HCT116 (cell line): ENCODE measurements around the gene FSD1L. TPM values are rescaled to one million over a fixed set of nuclear protein-coding genes. Genes with fewer than 3 reads are reported as not detected.

Experiments
- ATAC-seq: fragments of 200-7000 bp; cut with Tn5 transposase; 2 replicates; pipeline ENCODE4 v1.9.1; 2020; ENCODE audit warnings: mild to moderate bottlenecking, moderate library complexity
- BruUV-seq: library from RNA; stranded (reverse); fragments of 400-500 nt; replicated peaks from 2 replicates; lab custom pipeline; 2021; lab: Mats Ljungman, UMichigan
- CTCF ChIA-PET: fragments of 300-600 bp; sonication (Branson Sonifier 250); formaldehyde crosslinking; loops from one replicate; lab custom pipeline; 2021; ENCODE audit warnings: antibody characterized with exemption; lab: Charles Lee
- POLR2A ChIA-PET: fragments of 300-600, 350-600 bp; sonication (Branson Sonifier 250); formaldehyde crosslinking; loops from one replicate; lab custom pipeline; 2021; ENCODE audit warnings: antibody characterized with exemption; lab: Charles Lee
- RAD21 ChIA-PET, 2 experiments: fragments of 300-600 bp; sonication (Branson Sonifier 250); formaldehyde crosslinking; loops; one replicate each; lab custom pipeline; 2023; ENCODE audit warnings: low total read pairs in 2 of 2; ENCODE audit not compliant: uncharacterized antibody in 2 of 2, unreplicated experiment in 2 of 2, low non-redundant PET in 1 of 2; lab: Charles Lee
- DNase-seq: peaks from one replicate; pipeline ENCODE4 v3.0.0-alpha.2; 2010; ENCODE audit warnings: low read depth, low spot score
- H2AFZ ChIP-seq: fragments of 200-600 bp; shearing (Covaris generic), sonication (generic); 2 replicates; pipeline ENCODE4 v1.6.1; 2017; ENCODE audit warnings: low read depth, mixed run types, mixed read lengths, antibody characterized with exemption, low read length; ENCODE audit not compliant: poor library complexity, severe bottlenecking
- H3K27ac ChIP-seq: 2 replicates; pipeline ENCODE4 v1.5.1; 2012; ENCODE audit warnings: low read depth, low read length
- H3K27me3 ChIP-seq: fragments of 200-600 bp; sonication (generic); 2 replicates; pipeline ENCODE4 v1.6.1; 2016; ENCODE audit warnings: mixed run types, low read length, mixed read lengths; ENCODE audit not compliant: insufficient read depth
- H3K36me3 ChIP-seq, 2 experiments: fragments of 200-500 bp in 1 of 2; fragments of 200-600 bp in 1 of 2; sonication (Bioruptor generic) in 1 of 2; sonication (generic) in 1 of 2; 2 replicates each; pipeline versions ENCODE4 v1.5.1 to v1.6.1; 2014 to 2016; ENCODE audit warnings: low read length in 2 of 2, inconsistent platforms in 1 of 2, mixed read lengths in 1 of 2, mixed run types in 1 of 2; ENCODE audit not compliant: insufficient read depth in 2 of 2, control insufficient read depth in 1 of 2
- H3K4me1 ChIP-seq, 2 experiments: fragments of 200-600 bp in 1 of 2; sonication (generic) in 1 of 2; 2 replicates each; pipeline versions ENCODE4 v1.5.1 to v1.6.1; 2012 to 2017; ENCODE audit warnings: low read length in 2 of 2, inconsistent platforms in 1 of 2, mild to moderate bottlenecking in 1 of 2, mixed read lengths in 1 of 2, mixed run types in 1 of 2, moderate library complexity in 1 of 2; ENCODE audit not compliant: insufficient read depth in 2 of 2, control insufficient read depth in 1 of 2
- H3K4me2 ChIP-seq: fragments of 200-600 bp; sonication (generic); 2 replicates; pipeline ENCODE4 v1.6.1; 2017; ENCODE audit warnings: mixed run types, low read length, mixed read lengths
- H3K4me3 ChIP-seq, 2 experiments: fragments of 200-600 bp in 1 of 2; sonication (generic) in 1 of 2; replicated peaks in 1 of 2; 2 replicates each; pipeline ENCODE4 v1.5.1; 2011 to 2016; ENCODE audit warnings: low read length in 2 of 2, control low read depth in 1 of 2, low read depth in 1 of 2, mild to moderate bottlenecking in 1 of 2, mixed read lengths in 1 of 2, mixed run types in 1 of 2
- H3K79me2 ChIP-seq: fragments of 200-600 bp; sonication (generic); 2 replicates; pipeline ENCODE4 v1.6.1; 2017; ENCODE audit warnings: mild to moderate bottlenecking, mixed run types, low read length, moderate library complexity, mixed read lengths; ENCODE audit not compliant: insufficient read depth
- H3K9ac ChIP-seq: fragments of 200-600 bp; sonication (generic); 2 replicates; pipeline ENCODE4 v1.6.1; 2016; ENCODE audit warnings: low read length, mixed read lengths
- H3K9me2 ChIP-seq: fragments of 200-600 bp; sonication (generic), shearing (Covaris generic); 2 replicates; pipeline ENCODE4 v1.6.1; 2017; ENCODE audit warnings: mixed run types, mild to moderate bottlenecking, moderate library complexity; ENCODE audit not compliant: insufficient read depth
- H3K9me3 ChIP-seq, 2 experiments: fragments of 200-500 bp in 1 of 2; fragments of 200-600 bp in 1 of 2; sonication (Bioruptor generic) in 1 of 2; sonication (generic) in 1 of 2; 2 replicates each; pipeline ENCODE4 v1.6.1; 2014 to 2017; ENCODE audit warnings: low read length in 2 of 2, mixed read lengths in 2 of 2, inconsistent platforms in 1 of 2, low read depth in 1 of 2, mild to moderate bottlenecking in 1 of 2, mixed run types in 1 of 2, moderate library complexity in 1 of 2; ENCODE audit not compliant: control insufficient read depth in 1 of 2, insufficient read depth in 1 of 2
- H4K20me1 ChIP-seq: fragments of 200-600 bp; sonication (generic), shearing (Covaris generic); 2 replicates; pipeline ENCODE4 v1.6.1; 2017; ENCODE audit warnings: mixed run types, mild to moderate bottlenecking, moderate library complexity; ENCODE audit not compliant: insufficient read depth
- ATF3 ChIP-seq: IDR thresholded peaks from 2 replicates; pipeline ENCODE4 v1.6.1; 2012
- CBX3 ChIP-seq: IDR thresholded peaks from 2 replicates; pipeline ENCODE4 v1.6.1; 2012; ENCODE audit warnings: low read depth
- EZH2 ChIP-seq: fragments of 200-600 bp; sonication (generic); IDR thresholded peaks from 2 replicates; pipeline ENCODE4 v1.6.1; 2017; ENCODE audit warnings: antibody characterized with exemption, mixed run types
- EZH2phosphoT487 ChIP-seq: fragments of 200-600 bp; IDR thresholded peaks from 2 replicates; pipeline ENCODE4 v1.6.1; 2018; ENCODE audit warnings: antibody characterized with exemption, borderline replicate concordance
- JUND ChIP-seq: IDR thresholded peaks from 2 replicates; pipeline ENCODE4 v1.6.1; 2012
- MAX ChIP-seq: IDR thresholded peaks from 2 replicates; pipeline ENCODE4 v1.6.1; 2012
- POLR2A ChIP-seq: IDR thresholded peaks from 2 replicates; pipeline ENCODE4 v1.7.0; 2011; ENCODE audit warnings: borderline replicate concordance; ENCODE audit not compliant: insufficient read depth, insufficient read length; ENCODE audit errors: extremely low read depth
- RAD21 ChIP-seq: IDR thresholded peaks from 2 replicates; pipeline ENCODE4 v1.6.1; 2012; ENCODE audit warnings: low read depth, mild to moderate bottlenecking
- SP1 ChIP-seq: IDR thresholded peaks from 2 replicates; pipeline ENCODE4 v1.6.1; 2012; ENCODE audit warnings: low read depth
- YY1 ChIP-seq: IDR thresholded peaks from 2 replicates; pipeline ENCODE4 v1.6.1; 2011; ENCODE audit warnings: low read length, low read depth, moderate library complexity, mild to moderate bottlenecking; ENCODE audit not compliant: insufficient replicate concordance; ENCODE audit errors: extremely low read depth
- ZFX ChIP-seq: fragments of 450-650 bp; IDR thresholded peaks from 2 replicates; pipeline ENCODE4 v1.6.1; 2017
- intact Hi-C: fragments of 100-400 bp; cut with micrococcal nuclease; formaldehyde crosslinking; loops from 2 replicates; pipeline ENCODE4 v1.10.0; 2022
- total RNA-seq: library from RNA; stranded (reverse); gene quantifications from one replicate; pipeline ENCODE4 v1.2.1, GENCODE V29; 2021; ENCODE audit not compliant: unreplicated experiment

Gene FSD1L
- total RNA-seq, 1 experiment from 2014 or later, result 5.5 TPM

GRCh38 chr9:105502276-105502675 is 54.4 kb downstream of the FSD1L start:
- intact Hi-C loops, result no loop called here
- Histone ChIP-seq H3K27ac (no peak overlapping the region), H4K20me1 (no peaks in the 10 kb centered on the region), H3K9me2 (no peaks in the 10 kb centered on the region), H3K9me3 (no peaks in the 10 kb centered on the region), H3K4me3 (no peak overlapping the region), H3K36me3 (no peaks in the 10 kb centered on the region), H2AFZ (no peak overlapping the region), H3K79me2 (no peaks in the 10 kb centered on the region), H3K27me3 (no peaks in the 10 kb centered on the region), H3K4me1 (no peaks in the 10 kb centered on the region), H3K4me2 (no peak overlapping the region), H3K9ac (no peak overlapping the region)
- DNase-seq (no peak), ATAC-seq (no peak)
- RAD21 ChIA-PET, result no interaction called here
- POLR2A ChIA-PET, result no interaction called here
- CTCF ChIA-PET, result no interaction called here
- no TSS peak for BruUV-seq
- no peak for TF ChIP-seq CBX3
- TF ChIP-seq EZH2, result no peak
- no peak for TF ChIP-seq ATF3
- no peak for TF ChIP-seq RAD21
- TF ChIP-seq MAX, result no peak
- TF ChIP-seq ZFX, result no peak
- TF ChIP-seq YY1, result no peak

- Histone ChIP-seq H3K27me3 (no peaks in the 10 kb centered on the region), H3K27ac (no peak overlapping the region)
- ATAC-seq, result no peak
Observed at GRCh38 chr9:105503881-105504280, 56.0 kb downstream of the FSD1L start.

More at GRCh38 chr9:105503881-105504280, 56.0 kb downstream of the FSD1L start:
- DNase-seq, result no peak
- no peak overlapping the region for H3K4me3 ChIP-seq
- no peaks in the 10 kb centered on the region for H3K4me1 ChIP-seq
- no peak overlapping the region for H3K9ac ChIP-seq
- BruUV-seq, result no TSS peak
- intact Hi-C loops, result no loop called here
- TF ChIP-seq EZH2, result no peak
- no peak for TF ChIP-seq JUND
- TF ChIP-seq POLR2A, result no peak
- no peak for TF ChIP-seq YY1
- no peak for TF ChIP-seq SP1
- no peak for TF ChIP-seq EZH2phosphoT487
- H3K9me3 ChIP-seq, result no peaks in the 10 kb centered on the region
- H4K20me1 ChIP-seq, result no peaks in the 10 kb centered on the region
- no peak overlapping the region for H2AFZ ChIP-seq
- H3K4me2 ChIP-seq, result no peak overlapping the region
- RAD21 ChIA-PET, result no interaction called here
- H3K9me2 ChIP-seq, result no peaks in the 10 kb centered on the region
- CTCF ChIA-PET, result no interaction called here
- H3K79me2 ChIP-seq, result no peaks in the 10 kb centered on the region
- no peaks in the 10 kb centered on the region for H3K36me3 ChIP-seq
- POLR2A ChIA-PET, result no interaction called here
